ENCODE measurements around the gene ACBD6.

Gene ACBD6

DNA sequence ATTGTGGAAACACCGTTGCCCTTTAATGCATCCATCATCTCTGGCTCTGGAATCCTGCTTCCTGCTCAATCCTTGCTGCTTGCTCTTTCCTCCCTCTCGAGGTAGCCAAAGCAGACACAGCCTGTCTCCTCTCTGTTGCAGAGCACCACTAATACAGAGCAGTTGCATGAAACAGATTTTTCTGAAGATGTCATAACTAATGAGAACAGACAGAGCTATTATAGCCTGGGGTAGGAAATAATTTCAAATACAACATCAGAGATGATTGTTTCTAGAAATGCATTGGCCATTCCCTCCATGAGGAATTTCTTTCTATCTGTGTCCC is 23.3 kb upstream of the ACBD6 start:
- DNase-seq = no peak

DNA sequence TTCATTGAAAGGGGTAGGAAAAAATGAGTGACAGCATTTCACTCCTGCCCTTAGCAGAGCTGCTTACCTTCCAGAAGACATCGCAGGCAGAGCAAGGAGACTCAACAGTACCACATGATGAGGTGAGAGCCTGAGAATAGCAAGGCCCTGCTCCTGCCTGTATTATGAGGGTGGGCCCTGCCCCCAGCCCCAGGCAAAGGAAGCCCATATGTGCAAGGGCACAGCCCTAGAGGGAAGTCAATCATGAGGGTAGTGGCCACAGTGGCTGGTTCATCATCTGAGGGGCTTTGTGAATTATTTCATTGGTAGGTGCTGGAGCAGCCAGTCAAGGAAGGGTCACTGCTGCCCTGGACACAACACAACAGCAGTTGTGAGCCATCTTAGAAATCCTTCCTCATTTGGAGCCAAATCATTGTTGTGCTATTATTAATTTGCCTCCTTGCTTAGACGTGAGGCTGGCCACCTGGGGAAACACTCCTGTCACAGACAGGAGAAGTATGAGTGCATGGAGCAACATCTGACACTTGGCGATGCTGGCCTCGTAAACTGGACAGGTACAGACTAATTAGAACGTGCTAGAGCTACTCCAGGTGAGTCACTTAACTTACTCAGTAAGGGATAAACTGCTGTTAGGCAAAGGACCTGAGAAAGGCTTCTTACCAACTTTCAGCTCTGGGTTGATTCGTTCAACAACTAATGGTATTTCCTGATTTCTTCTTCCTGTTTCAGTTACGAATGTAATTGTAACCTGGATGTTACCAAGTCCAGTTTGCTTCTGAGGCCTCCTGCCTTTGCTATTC is 22.7 kb upstream of the ACBD6 start:
- no peak for DNase-seq

DNA sequence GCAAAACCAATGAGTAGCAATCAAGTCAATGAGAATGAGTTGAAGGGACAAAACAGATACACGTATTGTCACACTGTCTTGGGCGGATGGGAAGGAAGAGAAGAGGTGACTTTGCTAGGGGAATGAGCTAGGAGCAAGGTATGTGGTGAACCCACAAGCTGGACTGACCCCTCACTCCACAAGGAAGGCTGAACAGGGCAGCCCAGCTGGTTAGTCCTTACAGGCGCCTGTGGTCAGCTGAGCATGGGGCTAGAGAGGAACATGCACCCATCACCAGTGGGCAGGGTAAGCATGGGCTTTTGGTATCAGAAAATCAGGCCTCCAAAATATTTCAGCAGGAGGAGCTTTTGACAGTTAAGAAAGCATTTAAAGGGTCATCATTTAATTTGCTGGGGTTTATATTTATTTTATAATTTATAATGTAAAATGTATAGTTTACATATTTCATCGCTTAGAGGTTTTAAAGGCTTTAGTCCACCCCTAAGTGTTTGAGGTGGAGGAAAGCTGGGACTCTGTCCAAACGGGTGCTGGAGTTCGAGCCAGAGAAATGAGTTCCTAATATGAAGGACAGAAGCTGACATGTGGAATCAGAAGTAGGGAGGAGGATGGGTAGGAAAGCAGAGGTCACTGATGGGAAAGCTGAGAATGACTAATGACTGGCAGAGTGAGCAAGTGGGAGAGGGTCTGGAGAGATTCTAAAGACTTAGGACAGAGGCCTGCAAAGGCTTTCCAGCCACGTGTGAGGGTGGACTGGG is 22.0 kb upstream of the ACBD6 start:
- DNase-seq = no peak

DNA sequence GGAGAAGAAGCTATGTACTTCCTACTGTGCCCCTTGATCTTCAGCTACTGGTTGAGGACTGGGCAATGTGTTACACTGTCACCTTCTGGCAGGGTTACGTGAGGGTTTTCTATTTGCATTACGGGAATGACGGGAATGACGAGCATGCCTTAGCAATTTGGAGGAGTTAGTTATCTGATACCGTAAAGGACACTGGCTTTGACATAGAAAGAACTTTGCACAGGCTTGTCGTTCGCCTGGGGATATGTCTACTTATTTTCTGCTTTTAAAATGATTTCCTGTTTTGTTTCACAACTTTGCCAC is 19.8 kb upstream of the ACBD6 start:
- DNase-seq = no peak

DNA sequence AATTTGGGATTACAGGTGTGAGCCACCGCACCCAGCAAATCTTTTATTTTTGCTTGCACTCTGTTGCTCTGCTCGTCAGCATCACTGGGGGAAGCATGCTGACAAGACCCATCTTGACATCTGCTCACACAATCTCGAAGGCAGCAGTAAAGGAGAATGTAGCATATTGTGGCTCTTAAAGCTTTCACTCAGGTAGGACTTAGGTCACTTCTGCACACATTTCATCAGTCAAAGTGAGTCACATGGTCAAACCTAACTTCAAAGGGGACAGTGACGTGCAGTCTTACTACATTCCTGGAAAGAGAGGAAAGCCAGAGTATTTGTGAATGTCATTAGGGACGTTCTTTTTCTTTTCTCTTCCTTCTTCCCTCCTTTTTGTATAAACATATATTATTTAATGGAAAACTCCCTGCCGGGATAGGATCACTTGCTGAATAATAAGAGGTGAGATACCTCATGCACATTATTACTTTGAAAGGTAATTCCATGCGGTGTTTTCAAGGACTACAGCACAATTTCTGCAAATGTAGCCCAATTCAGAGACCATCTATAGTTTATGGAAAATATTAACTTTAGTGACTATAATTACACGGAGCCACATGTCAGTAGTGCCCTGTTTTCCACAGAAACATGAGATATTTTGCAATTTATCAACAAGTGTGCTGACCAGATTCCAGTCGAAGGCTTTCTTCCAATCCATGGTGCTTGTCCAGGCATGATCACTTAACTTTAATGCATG is 19.3 kb upstream of the ACBD6 start:
- DNase-seq = peak; percentile 52

DNA sequence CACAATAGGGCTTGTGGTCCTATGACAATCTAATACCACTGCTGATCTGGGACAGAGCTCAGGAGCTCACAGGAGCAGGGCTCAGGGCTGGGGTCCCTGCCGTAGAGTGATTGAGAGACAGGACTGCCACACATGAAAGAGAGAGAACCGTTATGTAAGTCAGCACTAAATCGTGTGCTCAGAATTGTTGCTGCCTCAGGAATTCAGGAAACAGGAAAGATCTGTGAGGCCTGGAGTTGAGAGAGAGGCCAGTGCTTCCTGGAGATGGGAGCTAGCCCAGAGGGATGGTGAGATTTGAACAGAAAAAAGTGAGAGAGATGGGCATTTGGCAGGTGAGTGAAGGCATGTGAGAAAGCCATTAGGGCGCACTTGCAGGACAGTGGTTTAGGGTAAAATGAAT is 17.5 kb upstream of the ACBD6 start:
- DNase-seq = no peak

DNA sequence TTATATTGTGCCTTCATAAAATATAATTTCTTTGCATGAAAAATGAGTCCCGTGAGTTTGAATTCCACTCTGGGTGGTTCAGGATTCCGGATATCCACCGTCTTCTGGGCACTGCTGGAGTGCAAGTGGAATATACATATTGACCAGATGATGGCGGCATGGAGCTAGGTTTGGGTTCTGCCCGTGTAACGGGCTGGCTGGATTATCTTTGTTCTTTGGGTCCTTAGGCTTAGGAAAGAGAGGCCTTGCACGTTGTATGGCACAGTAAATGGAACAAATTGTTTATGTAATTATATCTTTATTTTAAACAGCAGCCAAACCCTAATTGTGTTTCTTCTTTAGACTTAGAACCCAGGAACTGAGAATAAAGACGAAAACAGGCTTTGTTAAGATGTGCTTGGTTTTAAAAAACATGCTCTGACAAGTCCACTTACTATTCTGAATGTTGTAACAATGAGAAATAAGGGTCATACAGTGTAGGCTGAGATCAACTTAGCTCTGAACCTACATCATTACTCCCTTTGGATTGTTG is 13.5 kb upstream of the ACBD6 start:
- peak; percentile 80 for DNase-seq

DNA sequence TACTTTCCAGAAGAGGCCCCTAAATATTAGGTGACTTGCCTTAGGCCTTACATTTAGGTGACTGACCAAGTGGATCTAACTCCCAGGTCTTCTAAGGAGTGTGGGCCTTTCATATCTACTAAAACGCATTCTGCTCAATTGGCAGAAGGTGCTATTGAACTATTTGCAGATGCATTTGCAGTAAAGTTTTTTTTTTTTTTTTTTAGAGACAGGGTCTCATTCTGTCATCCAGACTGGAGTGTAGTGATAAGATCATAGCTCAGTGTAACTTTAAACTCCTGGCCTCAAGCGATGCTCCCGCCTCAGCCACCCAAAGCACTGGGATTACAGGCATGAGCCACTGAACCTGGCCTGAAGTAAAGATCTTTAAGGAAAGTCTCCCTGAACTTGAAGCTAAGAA is 13.0 kb upstream of the ACBD6 start:
- no peak for DNase-seq

DNA sequence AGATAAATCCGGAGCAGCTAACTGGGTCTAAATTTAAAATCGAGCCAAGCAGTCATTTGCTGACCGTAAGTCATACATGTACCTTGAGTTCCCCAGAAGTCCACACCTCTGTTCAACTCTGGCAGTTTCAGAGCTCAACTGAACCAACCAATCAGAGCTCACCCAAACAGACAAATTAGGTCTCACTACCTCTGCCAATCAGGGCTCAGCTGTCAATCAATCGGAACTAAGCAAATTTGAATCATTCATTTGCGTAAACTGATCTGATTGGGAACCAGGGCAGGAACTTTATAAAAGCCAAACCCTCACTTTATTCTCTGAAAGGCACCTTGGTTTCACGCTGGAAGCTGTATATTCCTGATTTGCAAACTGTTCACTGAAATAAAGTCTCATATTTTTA is 11.2 kb upstream of the ACBD6 start:
- DNase-seq = no peak

DNA sequence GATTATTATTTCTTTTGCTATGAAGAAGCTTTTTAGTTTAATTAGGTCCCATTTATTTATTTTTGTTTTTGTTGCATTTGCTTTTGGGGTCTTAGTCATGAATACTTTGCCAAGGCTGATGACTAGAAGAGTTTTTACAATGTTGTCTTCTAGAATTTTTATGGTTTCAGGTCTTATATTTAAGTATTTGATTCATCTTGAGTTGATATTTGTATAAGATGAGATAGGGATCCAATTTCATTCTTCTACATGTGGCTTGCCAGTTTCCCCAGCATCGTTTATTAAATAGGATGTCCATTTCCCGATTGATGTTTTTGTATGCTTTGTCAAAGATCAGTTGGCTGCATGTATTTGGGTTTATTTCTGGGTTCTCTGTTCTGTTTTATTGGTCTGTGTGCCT is 8.5 kb upstream of the ACBD6 start:
- DNase-seq = no peak

DNA sequence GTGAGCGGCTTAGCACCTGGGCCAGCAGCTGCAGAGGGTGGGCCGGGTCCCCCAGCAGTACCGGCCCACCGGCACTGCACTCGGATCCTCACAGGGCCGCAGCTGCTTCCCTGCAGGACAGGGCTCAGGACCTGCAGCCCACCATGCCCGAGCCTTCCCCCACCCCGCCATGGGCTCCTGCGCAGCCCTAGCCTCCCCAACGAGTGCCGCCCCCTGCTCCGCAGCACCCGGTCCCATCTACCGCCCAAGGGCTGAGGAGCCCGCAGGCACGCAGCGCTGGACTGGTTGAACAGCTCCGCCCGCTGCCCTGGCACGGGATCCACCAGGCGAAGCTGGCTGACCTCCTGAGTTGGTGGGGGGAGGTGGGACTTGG is 6.3 kb upstream of the ACBD6 start:
- DNase-seq = no peak

DNA sequence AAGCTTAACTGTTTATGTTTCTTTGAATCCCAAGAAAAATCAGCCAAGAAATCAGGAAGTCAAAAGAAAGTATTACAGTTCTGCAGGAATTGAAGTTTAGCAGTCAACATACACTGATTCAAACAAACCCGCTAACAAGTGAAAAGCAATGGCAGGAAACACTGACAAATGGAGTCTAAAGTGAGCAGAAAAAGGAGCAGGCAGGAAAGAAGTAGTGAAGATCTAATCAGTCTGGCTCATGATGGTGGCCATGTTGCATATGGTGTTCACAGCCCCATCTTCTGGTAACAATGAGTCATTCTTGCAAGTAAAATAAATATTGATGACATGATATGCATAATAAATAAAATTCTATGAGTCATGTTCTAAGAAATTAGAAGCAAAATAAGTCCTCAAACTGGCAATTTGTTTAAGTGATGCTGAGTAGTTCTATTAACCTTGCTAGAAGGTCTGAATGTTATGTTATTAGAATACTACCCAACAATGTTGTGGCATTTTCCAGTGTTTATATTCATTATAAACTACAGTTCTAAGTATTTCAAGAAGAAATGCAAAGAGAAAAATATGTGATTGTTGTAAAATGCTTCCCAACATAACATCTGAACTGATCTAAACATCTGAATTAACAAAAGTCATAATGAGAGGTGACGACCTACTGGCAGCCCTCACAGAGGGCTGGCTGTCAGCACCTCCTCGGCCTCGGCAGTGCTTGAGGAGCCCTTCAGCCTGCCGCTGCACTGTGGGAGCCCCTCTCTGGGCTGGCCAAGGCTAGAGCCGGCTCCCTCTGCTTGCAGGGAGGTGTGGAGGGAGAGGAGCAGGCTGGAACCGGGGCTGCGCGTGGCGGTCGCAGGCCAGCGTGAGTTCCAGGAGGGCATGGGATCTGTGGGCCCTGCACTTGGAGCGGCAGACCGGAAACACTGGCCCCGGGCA is 5.7 kb upstream of the ACBD6 start:
- peak; percentile 44 for DNase-seq

DNA sequence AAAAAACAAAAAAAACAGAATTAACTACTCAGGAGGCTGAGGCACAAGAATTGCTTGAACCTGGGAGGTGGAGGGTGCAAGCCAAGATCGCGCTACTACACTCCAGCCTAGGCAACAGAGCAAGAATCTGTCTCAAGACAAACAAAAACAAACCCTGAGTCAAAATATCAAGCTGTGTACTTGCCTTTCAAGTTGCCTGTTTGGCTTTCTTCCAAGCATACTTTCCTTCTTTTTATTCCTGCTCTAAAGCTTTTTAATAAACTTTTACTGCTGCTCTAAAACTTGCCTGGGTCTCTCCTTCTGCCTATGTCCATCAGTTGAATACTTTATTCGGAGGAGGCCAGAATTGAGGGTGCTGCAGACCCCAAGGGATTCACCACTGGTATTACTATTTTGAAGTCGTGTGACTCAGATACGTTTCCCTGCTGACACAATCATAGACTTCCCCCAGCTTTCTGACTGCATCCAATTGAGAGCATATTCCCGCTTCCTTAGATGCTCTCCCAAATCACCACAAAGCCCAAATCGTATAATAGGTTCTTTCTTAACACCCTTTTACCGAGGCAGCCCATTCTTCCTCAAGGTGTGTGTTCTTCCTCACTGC is 3.5 kb upstream of the ACBD6 start:
- no peak for DNase-seq

DNA sequence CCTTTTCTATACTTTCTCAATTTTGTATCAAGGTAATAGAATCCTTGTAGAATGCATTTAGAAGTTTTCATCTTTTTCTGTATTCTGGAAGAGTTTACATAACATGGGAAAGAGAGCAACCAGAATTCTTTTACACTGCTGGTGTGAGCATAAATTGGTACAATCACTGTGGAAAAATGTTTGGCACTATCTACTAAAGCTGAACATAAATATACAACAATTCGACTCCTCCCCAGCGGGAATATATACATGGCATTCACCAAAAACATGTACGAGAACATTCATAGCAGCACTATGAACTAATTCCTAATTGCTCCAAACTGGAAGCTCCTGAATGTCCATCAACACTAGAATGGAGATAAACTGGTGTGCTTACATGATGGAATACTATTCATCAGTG is 1.8 kb upstream of the ACBD6 start:
- peak; percentile 36 for DNase-seq

DNA sequence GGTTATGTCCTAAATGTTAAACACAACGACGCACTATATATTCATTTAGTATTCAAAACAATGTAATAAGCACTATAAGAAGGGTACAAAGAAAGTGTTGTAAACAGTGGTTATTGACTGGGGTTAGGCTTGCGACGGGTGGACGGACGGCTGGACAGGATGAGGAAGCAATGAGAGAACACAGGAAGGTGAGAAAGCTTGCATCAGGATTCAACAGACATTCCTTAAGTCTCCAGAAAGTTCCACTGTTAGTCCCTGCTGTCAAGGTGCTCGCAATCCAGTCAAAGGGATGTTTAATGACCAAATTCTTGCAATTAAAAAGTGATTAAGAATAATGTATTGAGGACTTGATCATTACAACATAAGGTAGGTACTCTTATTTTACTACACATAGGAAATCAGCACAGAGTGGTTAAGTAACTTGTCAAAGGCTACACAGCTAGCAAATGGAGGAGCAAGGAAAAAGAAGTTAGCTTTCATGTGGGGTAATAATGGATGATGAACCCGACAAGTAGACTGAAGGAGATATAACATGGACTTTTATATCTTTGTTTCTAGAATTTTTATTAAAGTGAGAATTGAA is 994 bp upstream of the ACBD6 start:
- DNase-seq = no peak

DNA sequence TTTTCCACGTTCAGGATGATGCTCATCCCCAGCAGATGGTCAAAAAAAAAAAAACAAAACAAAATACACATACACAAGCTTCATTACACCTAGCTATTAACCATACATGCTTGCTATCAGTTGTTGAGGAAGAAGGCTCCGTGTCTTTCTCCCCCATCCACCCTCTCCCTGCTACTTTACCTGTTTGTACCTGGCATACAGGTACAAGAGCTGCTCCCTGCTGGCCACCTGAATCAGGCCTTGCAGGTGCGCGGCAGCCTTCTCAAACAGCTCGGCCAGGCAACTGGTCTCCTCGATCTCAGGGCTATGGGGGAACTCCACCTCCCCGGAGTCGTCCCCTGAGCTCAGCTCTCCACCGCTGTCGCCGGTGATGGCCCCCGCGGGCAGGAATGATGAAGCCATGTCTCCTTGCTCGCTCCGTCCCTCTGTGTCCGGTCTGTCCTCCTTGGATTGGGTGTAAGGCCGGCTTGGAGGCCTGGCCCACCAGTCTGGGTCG is 464 bp downstream of the ACBD6 start:
- DNase-seq = no peak

DNA sequence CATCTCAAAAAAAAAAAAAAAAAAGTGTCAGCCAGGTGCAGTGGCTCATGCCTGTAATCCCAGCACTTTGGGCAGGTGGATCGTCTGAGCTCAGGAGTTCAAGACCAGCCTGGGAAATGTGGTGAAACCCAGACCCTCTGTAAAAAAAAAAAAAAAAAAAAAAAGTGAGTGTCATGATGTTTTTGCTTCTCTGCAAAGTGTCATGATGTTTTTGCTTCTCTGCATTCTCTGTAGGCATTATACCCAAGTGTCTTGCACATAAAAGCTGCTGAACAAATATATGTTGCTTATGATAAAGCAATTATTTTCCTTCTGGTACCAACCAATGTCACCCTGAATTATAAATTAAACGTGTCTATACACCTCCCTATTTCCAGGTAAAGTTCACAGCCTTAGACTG is 1.7 kb downstream of the ACBD6 start:
- no peak for DNase-seq

DNA sequence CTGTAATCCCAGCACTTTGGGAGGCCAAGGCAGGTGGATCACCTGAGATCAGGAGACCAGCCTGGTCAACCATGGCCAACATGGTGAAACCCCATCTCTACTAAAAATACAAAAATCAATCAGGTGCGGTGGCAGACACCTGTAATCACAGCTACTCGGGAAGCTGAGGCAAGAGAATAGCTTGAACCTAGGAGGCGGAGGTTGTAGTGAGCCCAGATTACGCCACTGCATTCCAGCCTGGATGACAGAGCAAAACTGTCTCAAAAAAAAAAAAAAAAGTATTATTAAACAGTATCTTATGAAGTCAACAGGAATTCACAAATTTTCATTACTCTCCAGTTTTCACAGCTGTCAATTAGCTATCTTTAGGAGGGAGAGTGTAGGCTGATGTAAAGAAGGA is 3.8 kb downstream of the ACBD6 start:
- no peak for DNase-seq

DNA sequence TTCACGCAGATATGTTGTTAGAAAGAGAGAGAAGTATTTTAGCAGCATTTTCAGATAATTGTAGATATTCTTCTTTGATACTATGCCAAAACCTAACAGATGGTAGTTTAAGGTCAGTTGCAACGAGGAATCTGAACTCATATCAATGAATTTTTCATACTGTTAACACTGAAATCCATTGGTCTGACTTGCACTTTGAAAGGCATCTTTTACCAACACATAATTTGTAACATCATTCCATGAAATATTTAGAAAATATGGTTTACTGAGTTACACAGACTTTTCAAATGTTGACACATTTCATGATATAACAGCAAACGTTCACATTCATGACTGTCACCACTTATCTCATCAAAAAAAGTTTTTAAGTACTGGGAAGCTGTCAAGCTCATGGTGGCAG is 4.6 kb downstream of the ACBD6 start:
- DNase-seq = no peak

DNA sequence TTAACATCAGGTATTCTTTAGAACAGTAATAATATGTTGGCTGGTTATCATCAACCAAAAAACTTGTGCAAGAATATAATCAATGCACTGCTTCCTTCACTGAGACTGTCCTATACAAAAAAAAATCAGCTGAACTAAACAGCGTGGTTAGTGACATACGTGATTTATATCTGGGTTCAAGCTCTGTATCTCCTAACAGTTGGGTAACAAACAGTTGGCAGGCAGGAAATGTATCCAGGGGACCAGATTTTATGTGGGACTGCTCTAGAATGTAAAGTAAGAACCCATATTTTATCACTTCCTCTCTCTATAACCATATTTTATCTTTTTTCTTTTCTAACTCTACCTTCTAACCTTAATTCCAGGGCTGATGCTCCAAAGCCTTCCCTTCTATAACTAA is 8.0 kb downstream of the ACBD6 start:
- DNase-seq = no peak

DNA sequence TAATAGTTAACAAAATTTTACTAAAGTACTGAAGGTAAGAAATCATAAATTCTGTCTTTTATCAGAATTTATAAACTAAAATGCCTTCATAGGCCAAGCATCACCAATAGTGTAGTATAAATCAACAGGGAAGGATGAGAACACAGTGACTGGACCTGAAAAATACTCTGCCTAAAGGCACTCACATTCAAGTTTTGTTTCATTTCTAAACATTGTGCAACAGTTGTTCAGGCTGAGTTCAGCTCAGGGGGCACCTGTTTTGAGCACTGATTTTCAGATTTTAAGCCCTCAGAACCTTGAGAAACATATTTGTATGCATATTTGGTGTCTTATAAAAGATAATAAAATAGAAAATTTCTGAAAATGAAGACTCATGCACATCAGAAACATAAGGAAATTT is 12.4 kb downstream of the ACBD6 start:
- DNase-seq = no peak

DNA sequence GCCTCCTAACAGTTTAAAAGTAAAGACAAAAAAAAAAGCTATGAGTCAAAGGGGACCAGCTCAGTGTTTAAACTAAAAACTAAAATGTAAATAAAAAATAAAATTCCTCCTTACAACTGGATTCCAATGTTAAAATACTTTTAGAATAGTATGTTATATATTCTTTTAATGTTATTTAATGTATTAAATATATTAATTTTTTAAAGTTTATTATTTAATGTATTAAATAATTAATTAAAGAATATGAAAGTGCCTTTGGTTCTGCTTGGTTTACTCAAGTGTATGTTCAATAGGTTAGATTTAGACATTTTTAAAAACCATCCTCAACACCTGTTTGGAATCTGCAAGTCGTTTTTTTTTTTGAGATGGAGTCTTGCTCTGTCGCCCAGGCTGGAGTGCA is 13.1 kb downstream of the ACBD6 start:
- no peak for DNase-seq
